Astrocyte of the hippocampus (primary cell): ENCODE results near the gene TCEAL2.
"Not testable (repeated sequence)": the region's sequence is repeated elsewhere in the genome, so short reads cannot be mapped to it uniquely, and the experiment has no call there.

Experiments
- DNase-seq: peaks from one replicate; pipeline ENCODE4 v3.0.0; 2011; ENCODE audit warnings: low read depth, low spot score

Gene TCEAL2

DNA sequence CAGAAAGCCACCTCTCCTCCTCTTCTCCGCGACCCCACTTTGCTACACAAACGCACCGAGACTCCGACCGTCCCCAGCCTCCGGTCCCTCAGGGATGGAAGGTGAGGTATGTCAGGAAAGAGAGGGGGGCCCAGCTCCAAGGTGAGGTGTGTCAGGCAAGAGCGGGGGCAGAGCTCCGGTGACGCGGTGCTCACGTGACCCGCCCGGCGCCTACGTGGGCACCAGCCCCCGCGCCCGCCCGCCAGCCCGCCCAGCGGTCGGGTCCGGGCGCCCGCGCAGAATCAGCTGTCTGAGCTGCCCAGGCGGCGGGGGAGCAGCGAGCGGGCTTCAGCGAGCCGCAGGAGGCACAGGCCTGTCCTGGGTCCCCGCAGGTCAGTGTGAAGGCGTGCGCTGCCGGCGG is at the start of gene TCEAL2:
TCEAL2 (plus strand) TSS at position 244 of the 400 bp plus-strand sequence. CDS start 1,152 bp downstream, outside the sequence.
- peak; percentile 17 for DNase-seq

DNA sequence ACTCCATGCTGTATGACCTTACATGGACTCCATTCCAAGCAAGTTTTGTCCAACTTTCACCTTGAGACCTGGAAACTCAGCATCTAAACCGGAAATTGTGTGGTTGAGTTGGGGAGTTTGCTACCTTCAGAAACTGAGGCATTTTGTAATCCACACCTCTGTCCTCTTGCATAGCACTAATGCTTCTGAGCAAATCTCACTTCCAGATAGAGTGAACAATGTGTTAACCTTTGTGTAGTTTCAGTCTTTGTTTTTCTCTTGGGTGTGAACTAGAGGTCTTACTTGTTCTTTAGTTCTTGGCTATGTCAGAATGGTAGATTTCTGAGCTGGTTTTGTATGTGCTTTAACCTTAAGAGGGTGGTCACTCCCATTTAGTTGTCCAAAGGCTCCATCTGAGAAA is 48.1 kb upstream of the TCEAL2 start:
- no peak for DNase-seq

DNA sequence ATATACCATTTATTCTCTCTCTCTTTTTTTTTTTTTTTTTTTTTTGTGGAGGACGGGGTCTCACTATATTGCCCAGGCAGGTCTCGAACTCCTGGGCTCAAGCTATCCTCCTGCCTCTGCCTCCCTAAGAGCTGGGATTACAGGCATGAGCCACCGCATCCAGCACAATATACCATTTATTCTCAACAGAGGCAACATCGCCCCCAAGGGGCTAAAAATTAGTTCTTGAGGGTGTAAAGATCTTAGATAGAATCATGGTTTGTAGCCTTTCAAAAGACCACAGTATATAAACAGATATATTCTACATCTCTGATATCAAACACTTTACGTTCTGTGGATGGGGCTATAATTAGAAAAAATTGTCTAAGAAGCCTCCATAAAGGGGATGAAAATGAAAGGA is 39.8 kb upstream of the TCEAL2 start:
- DNase-seq = no peak

DNA sequence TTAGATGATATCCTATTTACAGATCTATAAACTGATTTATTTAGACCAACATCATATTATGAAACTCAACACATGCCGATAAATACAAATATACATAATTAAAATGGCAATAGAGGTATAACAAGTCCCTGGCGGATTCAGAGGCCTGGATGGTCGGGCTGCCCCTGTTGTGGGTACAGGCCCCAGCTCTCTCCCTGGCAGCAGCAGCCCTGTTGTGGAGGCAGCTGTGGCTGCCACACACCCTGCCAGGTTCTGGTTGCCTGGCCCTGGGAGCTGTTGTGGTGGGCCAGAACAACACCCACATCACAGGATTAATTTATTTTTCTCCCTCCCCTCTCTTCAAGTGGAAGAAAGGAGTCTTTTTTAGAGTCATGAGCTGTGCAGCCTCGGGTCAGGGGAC is 12.1 kb upstream of the TCEAL2 start:
- DNase-seq = no peak

DNA sequence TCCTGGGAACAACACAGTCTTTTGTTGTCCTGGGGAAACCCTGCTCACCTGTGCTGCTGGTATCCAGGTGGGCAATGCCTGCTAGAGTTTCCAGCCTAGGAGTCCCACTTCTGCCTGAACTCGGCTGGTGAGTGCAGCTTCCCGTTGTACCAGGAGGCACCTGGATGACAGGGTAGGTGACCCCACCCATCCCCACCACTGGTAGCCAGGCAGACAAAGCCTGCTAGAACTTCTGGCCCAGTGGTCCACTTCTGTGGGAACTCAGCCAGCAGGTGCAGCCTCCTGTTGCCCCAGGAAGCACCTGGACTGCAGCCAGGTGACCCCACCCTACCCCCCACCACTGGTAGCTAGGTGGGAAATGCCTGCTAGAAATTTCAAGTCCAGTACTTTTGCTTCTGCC is 9.7 kb upstream of the TCEAL2 start:
- DNase-seq = no peak

DNA sequence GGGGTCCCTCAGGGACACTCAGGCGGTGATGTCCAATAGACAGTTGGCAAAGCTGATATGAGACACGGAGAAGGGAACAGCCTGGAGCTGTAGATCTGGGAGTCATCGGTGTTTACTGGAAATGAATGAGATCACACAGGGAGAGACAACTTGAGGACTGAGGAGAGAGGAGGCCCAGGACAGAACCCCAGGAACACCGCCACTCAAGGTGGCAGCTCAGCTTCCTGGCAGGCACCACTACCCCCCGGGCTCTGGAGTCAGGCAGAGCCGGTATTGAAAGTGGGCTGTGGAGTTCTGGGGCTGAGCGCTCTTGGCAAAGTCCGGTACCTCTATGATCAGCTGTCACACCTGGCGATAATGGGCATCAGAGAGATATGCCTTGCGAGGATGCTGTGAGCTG is 465 bp upstream of the TCEAL2 start:
- not testable (repeated sequence) for DNase-seq

DNA sequence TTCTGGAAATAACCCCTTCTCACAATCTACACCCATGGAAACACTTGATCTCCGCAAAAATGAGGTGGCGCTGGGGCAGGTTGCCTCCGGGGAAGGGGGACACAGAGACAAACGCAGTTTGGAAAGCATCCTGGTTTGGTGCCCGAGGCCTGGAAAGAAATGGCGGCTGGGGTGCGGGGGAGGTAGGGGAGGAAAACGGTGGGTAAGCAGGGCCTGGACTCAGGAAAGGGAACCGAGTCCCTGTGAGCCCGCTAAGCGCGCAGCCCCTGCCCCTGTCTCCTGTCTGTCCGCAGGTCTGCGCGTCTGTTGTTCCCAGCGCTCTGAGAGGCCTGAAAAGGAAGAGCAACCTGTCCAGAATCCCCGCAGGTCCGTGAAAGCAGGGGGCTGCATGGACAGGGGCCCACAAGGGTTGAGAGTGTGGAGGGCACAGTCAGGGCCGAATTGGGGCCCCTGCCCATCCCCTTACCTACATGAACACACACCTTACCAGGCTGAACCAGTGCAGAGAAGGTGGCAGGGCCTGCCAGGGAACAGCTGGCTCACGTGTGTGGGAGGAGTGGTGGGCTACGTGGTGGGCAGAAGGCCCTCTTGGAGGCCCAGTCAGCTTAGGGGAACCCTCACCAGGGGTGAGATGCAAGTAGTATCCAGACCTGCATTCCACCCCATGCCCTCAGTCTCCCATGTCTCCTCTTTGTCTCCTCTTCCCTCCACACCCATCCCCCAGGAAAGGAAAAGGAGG is 770 bp downstream of the TCEAL2 start:
- not testable (repeated sequence) for DNase-seq

DNA sequence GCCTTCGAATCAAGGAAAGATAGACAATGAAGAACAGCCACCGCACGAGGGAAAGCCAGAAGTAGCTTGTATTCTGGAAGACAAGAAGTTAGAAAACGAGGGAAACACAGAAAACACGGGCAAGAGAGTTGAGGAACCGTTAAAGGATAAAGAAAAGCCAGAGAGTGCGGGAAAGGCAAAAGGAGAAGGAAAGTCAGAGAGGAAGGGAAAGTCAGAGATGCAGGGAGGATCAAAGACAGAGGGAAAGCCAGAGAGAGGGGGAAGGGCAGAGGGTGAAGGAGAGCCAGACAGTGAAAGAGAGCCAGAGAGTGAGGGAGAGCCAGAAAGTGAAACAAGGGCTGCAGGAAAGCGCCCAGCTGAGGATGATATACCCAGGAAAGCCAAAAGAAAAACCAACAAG is 1.4 kb downstream of the TCEAL2 start:
- DNase-seq = no peak

DNA sequence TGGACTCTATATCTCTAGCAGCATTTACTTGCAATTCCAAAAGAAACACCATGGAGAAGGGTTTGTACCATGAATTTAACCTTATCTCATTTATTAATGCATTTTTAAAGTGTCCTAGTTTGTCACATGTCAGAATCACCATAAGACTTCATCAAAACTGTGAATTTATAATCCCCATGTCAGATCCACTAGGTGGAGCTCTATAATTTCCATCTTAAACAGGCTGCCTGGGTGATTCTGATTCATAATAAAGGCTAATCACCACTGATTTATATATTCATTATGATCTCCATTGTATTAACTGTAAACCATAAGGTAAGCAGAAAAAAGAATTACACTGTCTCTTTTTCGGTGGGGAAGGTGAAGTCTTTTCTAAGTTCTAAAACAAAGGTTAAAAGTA is 4.0 kb downstream of the TCEAL2 start:
- DNase-seq = peak; percentile 2

DNA sequence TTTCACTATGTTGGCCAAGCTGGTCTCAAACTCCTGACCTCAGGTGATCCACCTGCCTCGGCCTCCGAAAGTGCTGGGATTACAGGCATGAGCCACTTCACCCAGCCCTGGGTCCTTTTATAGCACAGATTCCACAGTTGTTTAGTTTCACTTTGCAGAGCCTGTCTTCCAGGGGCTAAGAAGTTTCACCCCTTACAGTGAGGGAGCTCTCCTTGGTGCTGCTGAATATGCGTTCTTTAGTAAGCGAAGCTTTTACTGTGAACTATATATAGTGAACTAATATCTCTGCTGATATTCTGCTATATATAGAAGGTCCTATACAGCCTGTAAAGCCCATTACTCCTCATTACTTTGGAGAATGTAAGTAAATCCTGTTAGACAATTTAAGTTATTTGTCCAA is 12.6 kb downstream of the TCEAL2 start:
- DNase-seq = no peak

DNA sequence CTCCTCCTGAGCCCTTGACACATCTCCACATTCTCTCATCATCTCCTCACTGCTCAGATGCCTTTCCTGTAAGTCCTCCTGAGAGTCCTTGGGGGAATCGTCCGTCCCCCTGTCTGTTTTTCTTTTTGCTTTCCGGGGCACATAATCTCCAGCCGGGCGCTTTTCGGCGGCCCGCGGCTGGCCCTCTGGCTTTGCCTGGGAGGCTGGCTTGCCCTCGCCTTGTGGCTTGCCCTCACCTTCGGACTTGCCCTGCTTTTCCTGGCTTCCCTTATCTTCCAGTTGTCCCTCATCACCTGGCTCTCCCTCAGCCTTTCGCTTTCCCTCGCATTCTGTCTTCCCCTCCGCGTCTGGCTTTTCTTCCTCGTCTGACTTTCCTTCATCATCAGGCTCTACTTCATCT is 15.4 kb downstream of the TCEAL2 start:
- not testable (repeated sequence) for DNase-seq

DNA sequence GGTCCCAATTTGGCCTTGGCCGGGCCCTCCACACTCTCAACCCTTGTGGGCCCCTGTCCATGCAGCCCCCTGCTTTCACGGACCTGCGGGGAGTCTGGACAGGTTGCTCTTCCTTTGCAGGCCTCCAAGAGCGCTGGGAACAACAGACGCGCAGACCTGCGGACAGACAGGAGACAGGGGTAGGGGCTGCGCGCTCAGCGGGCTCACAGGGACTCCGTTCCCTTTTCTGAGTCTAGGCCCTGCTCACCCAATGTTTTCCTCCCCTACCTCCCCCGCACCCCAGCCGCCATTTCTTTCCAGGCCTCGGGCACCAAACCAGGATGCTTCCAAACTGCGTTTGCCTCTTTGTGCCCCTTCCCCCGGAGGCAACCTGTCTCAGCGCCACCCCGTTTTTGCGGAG is 16.2 kb downstream of the TCEAL2 start:
- DNase-seq = not testable (repeated sequence)

DNA sequence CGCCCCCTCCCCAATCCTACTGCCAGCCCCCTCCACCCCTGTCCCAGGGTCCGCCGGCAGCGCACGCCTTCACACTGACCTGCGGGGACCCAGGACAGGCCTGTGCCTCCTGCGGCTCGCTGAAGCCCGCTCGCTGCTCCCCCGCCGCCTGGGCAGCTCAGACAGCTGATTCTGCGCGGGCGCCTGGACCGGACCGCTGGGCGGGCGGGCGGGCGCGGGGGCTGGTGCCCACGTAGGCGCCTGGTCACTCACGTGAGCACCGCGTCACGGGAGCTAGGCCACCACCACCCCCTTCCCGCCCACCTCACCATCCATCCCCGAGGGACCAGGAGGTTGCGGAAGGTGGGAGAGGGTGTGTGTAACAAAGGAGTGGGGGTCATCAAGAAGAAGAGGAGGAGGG is 16.8 kb downstream of the TCEAL2 start, which contains the start of gene TCEAL6:
TCEAL6 (minus strand) TSS at position 208 of the 400 bp plus-strand sequence.
- DNase-seq = not testable (repeated sequence)

DNA sequence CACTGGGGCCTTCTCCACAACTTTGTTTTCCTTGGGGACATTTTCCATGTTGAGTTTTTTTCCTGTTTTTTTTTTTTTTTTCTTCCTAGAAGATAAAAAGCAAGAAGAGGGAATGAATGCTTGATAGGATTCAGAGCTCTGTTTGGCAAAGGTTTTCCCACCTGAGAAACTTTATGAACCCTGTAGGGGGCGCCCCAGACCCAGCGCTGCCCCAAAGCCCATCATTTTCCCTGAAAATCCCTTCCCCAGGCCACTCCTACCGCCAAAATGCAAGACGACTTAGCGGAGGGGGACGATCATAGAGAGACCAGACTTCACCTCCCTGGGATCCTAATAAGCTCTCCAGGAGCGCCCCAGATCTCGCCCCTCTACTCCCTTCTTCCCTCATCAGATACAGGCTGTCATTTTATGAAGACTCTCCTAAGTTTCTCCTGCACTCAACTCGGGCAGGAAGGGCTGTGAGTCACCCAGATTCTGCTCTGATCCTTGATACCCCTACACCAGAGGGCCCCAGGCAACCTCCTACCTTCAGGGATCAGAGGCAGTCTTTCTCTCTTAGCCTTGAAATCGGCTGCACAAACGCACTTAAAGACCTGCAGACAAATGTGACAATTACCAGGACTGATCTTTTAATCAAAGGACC is 28.9 kb downstream of the TCEAL2 start:
- DNase-seq = no peak

DNA sequence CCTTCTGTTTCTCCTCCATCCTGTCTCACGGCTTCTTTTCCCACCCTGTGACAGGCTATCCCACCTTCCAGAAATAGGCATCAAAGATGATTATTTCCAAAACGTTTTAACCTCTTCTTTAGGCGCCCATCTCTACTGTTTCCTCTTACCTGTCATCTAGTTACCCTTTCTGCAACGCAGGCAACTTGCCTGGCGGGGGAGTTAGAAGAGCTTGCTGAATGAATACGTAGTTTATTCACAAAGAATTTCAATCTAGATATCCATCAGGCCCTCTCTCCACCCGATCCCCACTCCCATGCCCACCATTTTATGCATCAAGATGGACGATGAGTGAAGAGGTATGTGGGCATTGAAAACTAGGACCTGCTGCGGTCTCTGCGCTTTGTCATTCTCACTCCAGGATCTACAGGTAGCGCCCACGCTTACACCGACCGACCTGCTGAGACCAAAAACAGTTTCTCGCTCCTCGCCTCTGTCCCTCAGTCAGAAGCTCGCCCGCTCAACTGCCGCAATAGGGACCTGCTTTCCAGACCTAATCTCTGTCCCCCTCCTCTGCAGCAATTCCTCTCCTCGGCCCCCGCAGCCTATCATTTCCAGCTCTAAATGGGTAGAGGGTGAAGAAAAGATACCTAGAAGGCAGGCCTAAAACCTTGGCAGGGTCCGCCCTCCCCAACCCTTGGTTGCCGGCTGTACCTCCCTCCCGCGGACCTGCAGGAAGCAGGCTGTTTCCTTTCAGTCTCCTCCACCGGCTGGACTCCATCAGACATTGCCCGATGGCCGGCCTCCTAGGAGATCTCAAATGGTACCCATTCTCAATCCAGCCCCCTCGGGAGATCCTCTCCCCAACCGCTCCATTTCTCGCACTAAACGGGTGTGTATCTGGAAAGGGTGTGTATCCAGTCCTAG is 29.7 kb downstream of the TCEAL2 start:
- peak; percentile 1 for DNase-seq

DNA sequence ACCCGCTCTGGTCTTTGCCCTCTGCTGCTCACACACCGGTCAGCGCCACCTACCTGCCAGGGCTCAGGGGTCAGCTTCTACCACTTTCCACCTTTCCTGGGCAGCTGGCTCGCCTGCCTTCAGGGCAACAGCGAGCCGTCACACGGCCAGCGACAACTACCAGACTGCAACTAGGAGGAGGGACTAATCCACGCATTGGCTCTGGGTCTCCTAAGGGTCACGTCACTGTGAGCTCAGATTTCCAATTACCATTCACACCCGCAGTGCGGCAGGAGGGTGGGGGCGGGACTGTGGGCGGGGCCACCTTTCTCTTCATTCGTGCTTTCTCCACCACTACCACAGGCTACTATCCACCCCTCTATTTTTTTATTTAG is 30.3 kb downstream of the TCEAL2 start, which contains the start of gene BEX5:
BEX5 (minus strand) TSS at position 172 of the 374 bp plus-strand sequence. CDS start 1,712 bp downstream, outside the sequence.
- DNase-seq = peak; percentile 38
